HG03439 (cell line): ENCODE data around the gene STK11.

ENCODE experiments used
- ATAC-seq: cut with Tn5 transposase; IDR thresholded peaks from one replicate; pipeline ENCODE4 v1.9.1; 2021; ENCODE audit warnings: mild to moderate bottlenecking, moderate library complexity; ENCODE audit not compliant: unreplicated experiment

The STK11 gene

GRCh38 chr19:1224047-1224825, 18.7 kb downstream of the STK11 start:
- ATAC-seq, result no peak

GRCh38 chr19:1224847-1225246, 19.3 kb downstream of the STK11 start:
- no peak for ATAC-seq

- no peak for ATAC-seq
These were observed 20.1 kb downstream of the STK11 start for GRCh38 chr19:1225440-1226226.

DNA sequence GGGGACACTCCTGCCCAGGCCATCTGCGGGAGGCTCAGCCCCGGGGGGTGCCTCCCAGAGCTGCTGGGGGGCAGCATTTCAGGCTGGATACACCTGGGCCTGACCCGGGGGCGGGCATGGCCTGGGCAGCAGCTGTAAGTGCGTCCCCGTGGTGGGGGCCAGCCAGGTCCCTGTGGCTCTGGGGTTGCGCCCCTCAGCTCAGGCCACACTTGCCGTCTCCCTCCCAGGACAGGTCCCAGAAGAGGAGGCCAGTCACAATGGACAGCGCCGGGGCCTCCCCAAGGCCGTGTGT, 20.6 kb downstream of the STK11 start:
- no peak for ATAC-seq

GRCh38 chr19:1226522-1227303, 21.1 kb downstream of the STK11 start:
- no peak for ATAC-seq

DNA sequence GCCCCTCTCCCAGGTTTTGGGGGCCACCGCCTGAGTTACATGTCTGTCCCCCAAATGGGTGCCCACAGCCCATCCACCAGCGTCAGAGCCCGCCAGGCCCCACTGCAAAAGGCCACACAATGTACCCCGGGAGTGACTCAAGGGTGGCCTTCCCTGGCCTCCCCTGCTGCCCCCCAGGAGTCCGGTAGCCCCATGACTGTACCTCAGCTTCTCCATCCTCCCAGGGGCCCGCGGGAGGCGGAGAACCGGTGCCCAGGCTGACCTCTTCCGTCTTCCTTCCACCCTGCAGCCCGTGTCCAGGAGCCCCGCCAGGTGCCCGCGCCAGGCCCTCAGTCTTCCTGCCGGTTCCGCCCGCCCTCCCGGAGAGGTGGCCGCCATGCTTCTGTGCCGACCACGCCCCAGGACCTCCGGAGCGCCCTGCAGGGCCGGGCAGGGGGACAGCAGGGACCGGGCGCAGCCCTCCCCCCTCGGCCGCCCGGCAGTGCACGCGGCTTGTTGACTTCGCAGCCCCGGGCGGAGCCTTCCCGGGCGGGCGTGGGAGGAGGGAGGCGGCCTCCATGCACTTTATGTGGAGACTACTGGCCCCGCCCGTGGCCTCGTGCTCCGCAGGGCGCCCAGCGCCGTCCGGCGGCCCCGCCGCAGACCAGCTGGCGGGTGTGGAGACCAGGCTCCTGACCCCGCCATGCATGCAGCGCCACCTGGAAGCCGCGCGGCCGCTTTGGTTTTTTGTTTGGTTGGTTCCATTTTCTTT, 21.9 kb downstream of the STK11 start:
- no peak for ATAC-seq

DNA sequence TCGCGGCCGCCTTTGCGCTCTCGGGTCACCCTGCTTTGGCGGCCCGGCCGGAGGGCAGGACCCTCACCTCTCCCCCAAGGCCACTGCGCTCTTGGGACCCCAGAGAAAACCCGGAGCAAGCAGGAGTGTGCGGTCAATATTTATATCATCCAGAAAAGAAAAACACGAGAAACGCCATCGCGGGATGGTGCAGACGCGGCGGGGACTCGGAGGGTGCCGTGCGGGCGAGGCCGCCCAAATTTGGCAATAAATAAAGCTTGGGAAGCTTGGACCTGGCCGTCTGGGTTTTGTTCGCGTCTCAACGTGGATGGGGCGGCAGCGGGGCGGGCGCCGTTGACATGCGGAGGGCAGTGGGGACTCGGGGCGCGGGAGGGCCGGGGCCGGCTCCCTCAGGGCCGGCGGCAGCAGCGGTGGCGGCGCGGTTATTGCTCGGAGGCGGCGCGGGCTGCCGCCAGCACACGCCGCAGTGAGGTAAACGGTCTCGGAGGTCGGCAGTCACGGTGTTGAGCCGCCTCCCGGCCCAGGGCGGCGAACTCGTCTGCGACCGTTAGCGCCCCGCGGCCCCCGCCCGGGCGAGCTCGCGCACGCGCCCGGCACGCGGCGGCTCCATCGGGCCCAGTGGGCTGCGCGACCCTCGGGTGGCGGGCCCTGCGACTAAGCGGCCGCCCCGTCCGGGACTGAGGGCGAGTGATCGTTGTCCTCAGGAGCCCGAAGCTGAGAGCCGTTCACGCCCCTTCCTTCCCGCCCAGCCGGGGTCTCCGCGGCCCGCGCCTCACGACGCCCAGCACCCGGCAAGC, 22.8 kb downstream of the STK11 start:
- ATAC-seq, result no peak

DNA sequence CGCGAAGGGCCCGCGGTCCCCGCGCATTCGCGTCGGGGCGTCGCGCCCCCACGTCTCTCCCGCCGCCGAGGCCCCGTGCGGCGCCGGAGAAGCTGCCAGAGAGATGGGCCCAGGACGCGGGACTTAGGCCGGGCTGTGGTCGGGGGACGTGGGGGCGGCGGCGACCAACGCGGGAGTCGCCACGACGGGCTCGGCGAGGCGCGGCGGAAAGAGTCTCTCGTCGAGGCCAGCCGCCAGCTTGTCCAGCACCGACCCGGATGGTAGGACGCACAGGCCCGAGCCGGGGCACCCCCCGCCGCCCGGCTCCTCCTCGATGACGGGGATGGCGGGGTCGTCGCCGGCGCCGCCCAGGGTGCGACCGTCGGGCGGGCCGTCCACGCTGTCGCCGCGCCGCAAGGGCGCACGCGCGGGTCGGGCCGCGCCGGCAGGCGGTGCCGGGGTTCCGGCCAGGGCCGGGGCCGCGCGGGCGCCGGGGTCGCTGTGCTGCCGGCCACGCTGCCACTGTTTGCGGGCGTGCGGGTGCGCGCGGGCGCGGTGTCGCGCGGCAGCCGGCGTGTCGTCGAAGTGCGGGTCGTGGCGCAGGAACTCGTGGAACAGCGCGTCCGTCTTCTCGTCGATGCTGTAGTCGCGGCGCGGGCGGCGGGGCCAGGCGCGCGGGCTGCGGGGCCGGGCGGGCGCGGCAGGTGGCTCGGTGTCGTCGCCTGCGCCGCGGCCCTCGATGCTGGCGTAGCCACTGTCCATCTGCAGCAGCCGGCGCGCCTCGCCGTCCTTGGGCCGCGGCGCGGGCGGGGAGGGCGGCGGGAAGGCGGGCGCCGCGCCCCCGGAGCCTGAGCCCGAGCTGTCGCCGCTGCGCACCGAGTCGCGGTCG, 23.7 kb downstream of the STK11 start:
- ATAC-seq, result no peak

DNA sequence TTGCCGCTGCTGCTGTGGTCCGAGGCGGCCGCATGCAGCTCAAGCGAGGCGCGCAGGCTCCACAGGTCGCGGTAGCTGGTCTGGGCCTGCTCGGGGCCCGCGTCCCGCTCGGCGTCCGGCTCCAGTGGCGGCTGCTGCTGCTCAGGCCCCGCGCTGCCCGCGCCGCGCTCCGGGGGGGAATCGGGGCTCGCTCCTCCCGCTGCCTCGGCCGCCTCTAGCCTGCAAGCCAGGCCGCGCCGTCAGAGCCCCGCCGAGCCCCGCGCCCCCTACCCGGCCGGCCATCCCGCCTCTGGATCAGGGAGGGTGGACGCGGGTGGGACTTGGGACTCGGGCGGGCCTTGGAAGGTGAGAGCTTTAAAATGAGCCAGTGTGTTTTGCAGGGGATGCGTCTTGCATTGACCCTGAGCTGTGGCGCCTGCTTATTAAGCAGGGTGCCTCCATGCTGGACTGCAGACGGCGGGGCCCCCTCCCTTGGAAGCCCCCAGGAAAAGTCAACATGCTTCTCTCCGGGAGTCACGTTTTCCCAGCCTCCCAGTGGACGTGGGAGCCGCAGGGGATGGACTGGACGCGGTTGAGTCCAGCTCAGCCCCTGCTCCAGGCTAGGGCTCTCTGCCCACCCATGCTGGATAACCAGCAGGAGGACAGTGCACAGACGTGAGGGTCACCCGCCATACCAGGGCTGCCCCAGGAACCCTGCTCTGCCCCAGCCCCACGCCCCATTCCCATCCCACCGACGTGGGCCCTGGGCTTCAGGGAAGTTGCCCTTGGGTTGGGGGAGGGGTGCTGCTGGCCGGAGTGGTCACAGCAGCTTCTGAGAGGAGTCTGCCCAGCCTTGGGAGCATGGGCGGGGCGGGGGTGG, 24.6 kb downstream of the STK11 start:
- ATAC-seq, result no peak

- no peak for ATAC-seq
These were observed 25.4 kb downstream of the STK11 start for GRCh38 chr19:1230783-1231489.

- no peak for ATAC-seq
These were observed 26.4 kb downstream of the STK11 start for GRCh38 chr19:1231729-1232637.

GRCh38 chr19:1232652-1233072, 27.1 kb downstream of the STK11 start:
- ATAC-seq, result no peak

- no peak for ATAC-seq
These were observed 27.6 kb downstream of the STK11 start for GRCh38 chr19:1233115-1233667.

DNA sequence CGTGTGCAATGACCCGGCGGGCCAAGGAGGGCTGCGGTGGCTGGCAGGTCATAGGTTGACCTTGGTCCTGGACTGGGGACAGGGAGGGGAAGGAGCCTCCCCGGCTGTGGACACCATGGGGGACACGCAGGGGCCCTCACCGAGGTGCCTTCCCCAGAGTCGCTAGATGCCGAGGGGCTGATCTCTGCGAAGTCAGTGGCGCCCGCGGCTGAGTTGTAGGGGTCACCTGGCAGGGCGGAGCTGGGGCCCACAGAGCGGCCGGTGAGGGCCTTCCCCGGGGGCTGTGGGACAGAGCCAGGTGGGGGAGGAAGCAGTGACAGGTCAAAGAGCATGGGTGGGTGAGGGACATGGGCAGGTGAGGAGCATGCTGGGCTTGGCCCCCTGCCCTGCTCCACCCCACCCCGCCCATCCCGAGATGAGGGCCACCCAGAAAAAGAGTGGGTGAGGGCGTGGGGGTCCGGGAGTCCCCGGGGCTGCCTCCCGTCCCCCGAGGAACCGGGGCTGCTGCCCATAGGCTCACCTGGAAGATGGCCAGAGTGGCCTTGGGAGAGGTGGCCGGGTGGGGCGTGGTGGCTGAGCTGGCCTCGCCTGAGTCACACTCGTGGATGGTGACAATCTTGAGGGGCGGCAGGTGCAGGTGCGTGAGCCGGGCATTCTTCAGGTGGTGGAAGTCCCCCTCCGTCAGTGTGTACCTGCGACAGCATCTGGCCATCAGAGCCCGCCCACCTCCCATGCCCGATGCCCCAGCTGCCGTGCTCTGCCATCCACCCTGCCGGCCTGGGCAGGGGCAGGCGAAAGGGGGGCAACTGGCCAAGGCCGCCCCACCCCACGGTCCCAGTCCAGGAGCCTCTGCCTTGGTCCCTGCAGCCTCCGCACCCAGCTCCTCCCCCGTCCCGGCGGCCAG, 28.7 kb downstream of the STK11 start:
- no peak for ATAC-seq

GRCh38 chr19:1234955-1235380, 29.4 kb downstream of the STK11 start:
- ATAC-seq, result no peak
